ENCODE data around the gene ERBB4. TPM values are rescaled to one million over a fixed set of nuclear protein-coding genes. Genes with fewer than 3 reads are reported as not detected.
"Not testable (repeated sequence)": the region's sequence is repeated elsewhere in the genome, so short reads cannot be mapped to it uniquely, and the experiment has no call there.

The ERBB4 gene
- total RNA-seq, 1 experiment from 2014 or later = not detected

GRCh38 chr2:211744379-211744778, 794.2 kb downstream of the ERBB4 start:
- no peak for DNase-seq (ENCODE audit: low spot score)

- no peak for DNase-seq (ENCODE audit: low spot score)
Measured at GRCh38 chr2:211741966-211742365, 796.6 kb downstream of the ERBB4 start.

- no peak for DNase-seq (ENCODE audit: low spot score)
Measured at GRCh38 chr2:211737282-211737681, 801.3 kb downstream of the ERBB4 start.

- no peak for DNase-seq (ENCODE audit: low spot score)
Measured at GRCh38 chr2:211730215-211730614, 808.4 kb downstream of the ERBB4 start.

- DNase-seq (ENCODE audit: low spot score) = no peak
Measured at GRCh38 chr2:211729433-211729832, 809.2 kb downstream of the ERBB4 start.

GRCh38 chr2:211724933-211725332, 813.7 kb downstream of the ERBB4 start:
- DNase-seq (ENCODE audit: low spot score) = no peak

GRCh38 chr2:211723398-211723797, 815.2 kb downstream of the ERBB4 start:
- DNase-seq (ENCODE audit: low spot score) = no peak

- DNase-seq (ENCODE audit: low spot score) = no peak
Measured at GRCh38 chr2:211722928-211723327, 815.7 kb downstream of the ERBB4 start.

- DNase-seq (ENCODE audit: low spot score) = not testable (repeated sequence)
Measured at GRCh38 chr2:211721874-211722273, 816.7 kb downstream of the ERBB4 start.

- no peak for DNase-seq (ENCODE audit: low spot score)
Measured at GRCh38 chr2:211709389-211709788, 829.2 kb downstream of the ERBB4 start.

- no peak for DNase-seq (ENCODE audit: low spot score)
Measured at GRCh38 chr2:211692689-211693088, 845.9 kb downstream of the ERBB4 start.

- no peak for DNase-seq (ENCODE audit: low spot score)
Measured at GRCh38 chr2:211690736-211691135, 847.9 kb downstream of the ERBB4 start.

- DNase-seq (ENCODE audit: low spot score) = no peak
Measured at GRCh38 chr2:211688196-211688595, 850.4 kb downstream of the ERBB4 start.

- DNase-seq (ENCODE audit: low spot score) = no peak
Measured at GRCh38 chr2:211674715-211675114, 863.9 kb downstream of the ERBB4 start.

- DNase-seq (ENCODE audit: low spot score) = no peak
Measured at GRCh38 chr2:211673133-211673905, 865.3 kb downstream of the ERBB4 start.

GRCh38 chr2:211671977-211672376, 866.6 kb downstream of the ERBB4 start:
- DNase-seq (ENCODE audit: low spot score) = no peak

- no peak for DNase-seq (ENCODE audit: low spot score)
Measured at GRCh38 chr2:211665299-211665698, 873.3 kb downstream of the ERBB4 start.

- no peak for DNase-seq (ENCODE audit: low spot score)
Measured at GRCh38 chr2:211664321-211664720, 874.3 kb downstream of the ERBB4 start.

GRCh38 chr2:211654211-211654780, 884.3 kb downstream of the ERBB4 start:
- no peak for DNase-seq (ENCODE audit: low spot score)

- DNase-seq (ENCODE audit: low spot score) = no peak
Measured at GRCh38 chr2:211652327-211652726, 886.3 kb downstream of the ERBB4 start.

- no peak for DNase-seq (ENCODE audit: low spot score)
Measured at GRCh38 chr2:211649331-211649730, 889.3 kb downstream of the ERBB4 start.

- no peak for DNase-seq (ENCODE audit: low spot score)
Measured at GRCh38 chr2:211631503-211631902, 907.1 kb downstream of the ERBB4 start.

GRCh38 chr2:211623096-211623495, 915.5 kb downstream of the ERBB4 start:
- DNase-seq (ENCODE audit: low spot score) = no peak
